Gastrocnemius medialis (tissue), 4 donors: ENCODE results near the gene AFAP1L1. TPM values are rescaled to one million over a fixed set of nuclear protein-coding genes. Genes with fewer than 3 reads are reported as not detected.
A peak's percentile ranks its signal among the peaks of the same experiment; 100 is the strongest.

Experiments
- ATAC-seq, 2 donors: fragments of 150-250 bp; one replicate each; pipeline ENCODE4 v1.9.1; 2016
- DNase-seq, 2 donors: peaks; one replicate each; pipeline ENCODE4 v3.0.0-alpha.2; 2019
- H3K27ac ChIP-seq, 4 donors: fragments of 200-600 bp; sonication (generic); 1 replicate in 1 of 4; 2 replicates in 3 of 4; pipeline ENCODE4 v1.5.1; 2016 to 2018; ENCODE audit warnings: mild to moderate bottlenecking in 2 of 4, moderate library complexity in 1 of 4
- H3K27me3 ChIP-seq, 3 donors: fragments of 200-600 bp; sonication (generic) in 2 of 3; 1 replicate in 1 of 3; 2 replicates in 2 of 3; pipeline versions ENCODE4 v1.5.1 to v1.6.0; 2016 to 2019; ENCODE audit warnings: mild to moderate bottlenecking in 1 of 3, moderate library complexity in 1 of 3
- H3K36me3 ChIP-seq, 2 donors: fragments of 200-600 bp; sonication (generic) in 1 of 2; one replicate each; pipeline ENCODE4 v1.5.1; 2017 to 2018
- H3K4me1 ChIP-seq, 2 donors: fragments of 200-600 bp; sonication (generic) in 1 of 2; one replicate each; pipeline ENCODE4 v1.5.1; 2016 to 2017; ENCODE audit warnings: mild to moderate bottlenecking in 2 of 2
- H3K4me3 ChIP-seq, 4 donors: fragments of 200-600 bp; sonication (generic) in 3 of 4; 1 replicate in 1 of 4; 2 replicates in 3 of 4; pipeline ENCODE4 v1.5.1; 2016 to 2019; ENCODE audit warnings: mild to moderate bottlenecking in 2 of 4
- H3K9me3 ChIP-seq, 3 donors: fragments of 200-600 bp; sonication (generic) in 2 of 3; 1 replicate in 1 of 3; 2 replicates in 2 of 3; pipeline ENCODE4 v1.5.1; 2016 to 2019
- POLR2A ChIP-seq, 2 donors: fragments of 450-650 bp; IDR thresholded peaks; one replicate each; pipeline ENCODE4 v1.6.1; 2017; ENCODE audit warnings: antibody characterized with exemption in 2 of 2, mild to moderate bottlenecking in 2 of 2, moderate library complexity in 2 of 2
- in situ Hi-C, 4 donors: fragments of 200-750 bp; cut with MboI; loops; one replicate each; pipeline versions ENCODE4 v1.15.0 to v1.8.0; 2017; ENCODE audit warnings: low sequenced_read_pairs in 4 of 4
- intact Hi-C: fragments of 100-400 bp; cut with DNase I; formaldehyde crosslinking; loops from one replicate; pipeline ENCODE4 v1.15.1; 2023; ENCODE audit warnings: low total_unique reads
- total RNA-seq, 4 donors: library from RNA; depleted of rRNA; stranded (reverse); fragments of >200 nt; gene quantifications; one replicate each; pipeline versions ENCODE4 v1.1.0 to v1.2.3, GENCODE V29; 2016
- TF ChIP-seq, protein P1 (sequence below), 5 experiments: fragments of 450-650 bp in 3 of 5; fragments of 200-600 bp in 2 of 5; sonication (generic) in 2 of 5; IDR thresholded peaks in 4 of 5; conservative IDR thresholded peaks in 1 of 5; 1 replicate in 4 of 5; 2 replicates in 1 of 5; pipeline ENCODE4 v1.5.1; 2016 to 2019; ENCODE audit warnings: antibody characterized with exemption in 5 of 5, mild to moderate bottlenecking in 3 of 5, moderate library complexity in 3 of 5

AFAP1L1 gene
- total RNA-seq, 4 donors from 2014 or later = 28.6 to 39.9 (median 32.9) TPM

DNA sequence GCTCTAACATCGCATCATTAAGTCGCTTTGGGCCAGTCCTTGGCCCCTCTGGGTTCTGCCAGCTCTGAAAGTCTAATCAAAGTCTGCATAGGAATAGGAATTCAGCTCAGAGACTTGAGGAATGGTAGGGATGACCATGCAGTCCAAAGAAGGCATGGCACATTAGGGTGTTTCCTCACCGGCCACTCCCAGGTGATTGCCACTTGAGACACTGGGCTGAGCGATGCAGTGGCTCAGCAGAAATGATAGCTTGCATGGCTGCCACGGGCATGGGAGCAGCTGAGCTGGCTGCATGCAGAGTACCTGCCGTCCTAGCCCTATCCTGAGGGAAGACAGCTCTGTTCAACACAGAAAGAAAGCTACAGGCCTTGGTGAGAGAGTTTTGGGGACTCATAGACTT, 28.8 kb downstream of the AFAP1L1 start:
- Histone ChIP-seq H3K27me3 (no peaks in the 10 kb centered on the region), H3K36me3 (peaks cover 0 to 33% of the 10 kb centered on the region in 2 donors), H3K9me3 (no peaks in the 10 kb centered on the region), H3K27ac (peak overlapping the region in 3 of 4 donors; percentile 59 to 69 (median 62)), H3K4me3 (no peak overlapping the region), H3K4me1 (peaks cover 15 to 52% of the 10 kb centered on the region in 2 donors)
- intact Hi-C loops (no loop called here), in situ Hi-C loops (no loop called here)
- DNase-seq (peak; percentile 57 to 60), ATAC-seq (peak; percentile 66 to 71)
- TF ChIP-seq POLR2A (IDR thresholded peaks at IDR 0.05) = no peak
- TF ChIP-seq, protein P1, sequence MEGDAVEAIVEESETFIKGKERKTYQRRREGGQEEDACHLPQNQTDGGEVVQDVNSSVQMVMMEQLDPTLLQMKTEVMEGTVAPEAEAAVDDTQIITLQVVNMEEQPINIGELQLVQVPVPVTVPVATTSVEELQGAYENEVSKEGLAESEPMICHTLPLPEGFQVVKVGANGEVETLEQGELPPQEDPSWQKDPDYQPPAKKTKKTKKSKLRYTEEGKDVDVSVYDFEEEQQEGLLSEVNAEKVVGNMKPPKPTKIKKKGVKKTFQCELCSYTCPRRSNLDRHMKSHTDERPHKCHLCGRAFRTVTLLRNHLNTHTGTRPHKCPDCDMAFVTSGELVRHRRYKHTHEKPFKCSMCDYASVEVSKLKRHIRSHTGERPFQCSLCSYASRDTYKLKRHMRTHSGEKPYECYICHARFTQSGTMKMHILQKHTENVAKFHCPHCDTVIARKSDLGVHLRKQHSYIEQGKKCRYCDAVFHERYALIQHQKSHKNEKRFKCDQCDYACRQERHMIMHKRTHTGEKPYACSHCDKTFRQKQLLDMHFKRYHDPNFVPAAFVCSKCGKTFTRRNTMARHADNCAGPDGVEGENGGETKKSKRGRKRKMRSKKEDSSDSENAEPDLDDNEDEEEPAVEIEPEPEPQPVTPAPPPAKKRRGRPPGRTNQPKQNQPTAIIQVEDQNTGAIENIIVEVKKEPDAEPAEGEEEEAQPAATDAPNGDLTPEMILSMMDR (IDR thresholded peaks at IDR 0.05 in 4 of 5, conservative IDR thresholded peaks at IDR 0.05 in 1 of 5) = no peak

DNA sequence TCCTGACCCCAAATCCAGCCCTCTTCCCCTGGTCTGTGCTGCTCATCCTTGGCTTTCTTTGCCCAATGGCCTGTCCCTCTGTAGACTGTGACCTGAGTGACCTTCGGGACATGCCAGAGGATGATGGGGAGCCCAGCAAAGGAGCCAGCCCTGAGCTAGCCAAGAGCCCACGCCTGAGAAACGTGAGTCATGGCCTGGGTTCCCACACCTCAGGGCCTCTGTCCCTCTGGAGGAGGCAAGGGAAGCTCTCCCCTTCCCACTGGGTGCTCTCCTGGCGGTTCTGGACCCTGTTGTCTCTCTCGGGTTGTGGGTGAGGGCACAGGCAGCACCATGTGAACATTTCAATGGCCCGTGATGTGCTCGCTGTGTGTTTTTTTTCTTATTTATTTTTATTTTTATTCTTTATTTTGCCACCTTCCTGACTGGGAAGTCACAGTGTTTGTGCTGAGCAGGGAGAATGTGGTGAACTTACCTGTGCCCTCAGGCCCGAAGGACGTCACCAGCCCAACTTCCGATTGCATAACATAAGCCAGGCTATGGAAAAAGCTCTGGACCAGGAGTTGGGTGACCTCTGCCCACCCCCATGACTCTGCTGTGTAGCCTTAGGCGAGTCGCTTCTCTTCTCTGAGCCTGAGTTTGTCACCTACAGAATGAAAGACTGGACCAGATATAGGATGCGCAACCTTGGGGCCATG, 29.5 kb downstream of the AFAP1L1 start:
- no peak overlapping the region for H3K4me3 ChIP-seq

DNA sequence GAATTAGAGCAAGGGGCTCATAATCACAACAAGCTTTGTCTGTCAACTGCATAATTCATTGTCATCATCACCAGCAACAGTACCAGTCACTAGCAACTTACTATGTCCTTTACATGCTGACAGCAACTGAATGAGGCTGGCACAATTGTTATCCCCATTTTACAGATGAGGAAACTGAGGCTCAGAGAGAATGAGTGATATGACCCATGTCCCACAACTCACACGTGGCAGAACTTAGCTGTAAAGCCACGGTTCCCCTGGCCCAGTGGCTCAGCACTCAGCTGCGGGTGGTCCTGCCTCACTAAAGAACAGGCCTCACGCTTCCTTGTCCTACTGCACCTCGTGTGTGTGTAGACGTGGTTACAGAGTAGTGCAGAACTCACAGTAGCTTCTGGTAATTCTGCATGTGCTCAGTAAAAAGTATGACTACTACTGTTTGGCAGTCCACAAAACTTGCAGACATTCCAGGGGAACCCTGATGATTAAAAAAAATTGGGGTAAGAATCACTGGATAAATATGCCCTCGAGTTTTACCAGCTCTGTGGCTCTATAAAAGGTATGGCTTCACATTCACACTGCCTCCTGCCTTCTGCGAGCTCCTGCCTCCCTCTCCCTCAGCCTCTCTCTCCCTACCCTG, 30.2 kb downstream of the AFAP1L1 start:
- intact Hi-C loops = no loop called here
- in situ Hi-C loops = no loop called here

More for the DNA sequence above, 29.5 kb downstream of the AFAP1L1 start:
- H3K27me3 ChIP-seq = no peaks in the 10 kb centered on the region
- intact Hi-C loops (no loop called here), in situ Hi-C loops (no loop called here)
- H3K9me3 ChIP-seq = no peaks in the 10 kb centered on the region
- H3K4me1 ChIP-seq = peaks cover 15 to 45% of the 10 kb centered on the region in 2 donors
- H3K36me3 ChIP-seq = peaks cover 0 to 38% of the 10 kb centered on the region in 2 donors
- peak overlapping the region in 3 of 4 donors; percentile 59 to 69 (median 62) for H3K27ac ChIP-seq
- DNase-seq (no peak), ATAC-seq (no peak)
- no peak for TF ChIP-seq POLR2A (IDR thresholded peaks at IDR 0.05)
- TF ChIP-seq, protein P1 (IDR thresholded peaks at IDR 0.05 in 4 of 5, conservative IDR thresholded peaks at IDR 0.05 in 1 of 5) = no peak

DNA sequence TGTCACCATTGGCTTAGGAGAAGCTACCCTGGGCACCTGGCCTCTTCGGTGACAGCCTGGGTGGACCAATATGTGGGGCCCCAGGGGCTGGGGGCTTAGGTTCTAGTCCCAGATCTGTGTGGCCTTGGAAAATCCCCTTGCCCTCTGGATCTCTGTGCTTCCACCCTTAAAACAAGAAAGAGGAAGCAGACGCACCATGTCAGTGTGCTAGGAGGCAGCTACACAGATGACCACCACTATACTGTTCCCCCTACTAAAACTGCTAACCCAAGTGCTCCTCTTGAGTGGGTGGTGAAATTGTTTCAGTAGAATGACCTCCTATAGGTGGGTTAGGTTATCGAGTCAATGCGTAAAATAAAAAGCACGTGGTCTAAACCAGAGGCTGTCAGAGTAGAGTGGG, 31.0 kb downstream of the AFAP1L1 start:
- peaks cover 13 to 31% of the 10 kb centered on the region in 2 donors for H3K4me1 ChIP-seq
- no peaks in the 10 kb centered on the region for H3K9me3 ChIP-seq
- DNase-seq (no peak), ATAC-seq (no peak)
- intact Hi-C loops (no loop called here), in situ Hi-C loops (no loop called here)
- H3K27me3 ChIP-seq = no peaks in the 10 kb centered on the region
- H3K27ac ChIP-seq = peak overlapping the region in 2 of 4 donors; percentile 37 to 62
- no peak for TF ChIP-seq POLR2A (IDR thresholded peaks at IDR 0.05)
- TF ChIP-seq, protein P1 (IDR thresholded peaks at IDR 0.05 in 4 of 5, conservative IDR thresholded peaks at IDR 0.05 in 1 of 5) = no peak
- peaks cover 0 to 45% of the 10 kb centered on the region in 2 donors for H3K36me3 ChIP-seq
- H3K4me3 ChIP-seq = no peak overlapping the region

More for the DNA sequence above, 30.2 kb downstream of the AFAP1L1 start:
- H3K27me3 ChIP-seq = no peaks in the 10 kb centered on the region
- TF ChIP-seq, protein P1 (IDR thresholded peaks at IDR 0.05 in 4 of 5, conservative IDR thresholded peaks at IDR 0.05 in 1 of 5) = no peak
- no peak for TF ChIP-seq POLR2A (IDR thresholded peaks at IDR 0.05)
- peak overlapping the region in 2 of 4 donors; percentile 37 to 62 for H3K27ac ChIP-seq
- no peak overlapping the region for H3K4me3 ChIP-seq
- H3K4me1 ChIP-seq = peaks cover 15 to 39% of the 10 kb centered on the region in 2 donors
- H3K36me3 ChIP-seq = peaks cover 0 to 44% of the 10 kb centered on the region in 2 donors
- DNase-seq (no peak), ATAC-seq (no peak)
- H3K9me3 ChIP-seq = no peaks in the 10 kb centered on the region
